ENCODE data around the gene NCOA3.
A peak's percentile ranks its signal among the peaks of the same experiment; 100 is the strongest.

The NCOA3 gene

GRCh38 chr20:47508278-47508677 lies 6.6 kb downstream of the NCOA3 start:
- Histone ChIP-seq H3K27me3 (ENCODE audit: control insufficient read depth, low read length) (no peaks in the 10 kb centered on the region), H3K9me2 (replicated peaks; ENCODE audit: control insufficient read depth, low read length) (no peaks in the 10 kb centered on the region), H3K79me2 (ENCODE audit: control insufficient read depth, low read length) (peaks cover 100% of the 10 kb centered on the region), H3K36me3 (ENCODE audit: control insufficient read depth, low read length) (peaks cover 90% of the 10 kb centered on the region), H3K27ac (ENCODE audit: low read depth, low read length) (peak overlapping the region; percentile 80), H3K4me2 (ENCODE audit: low read length) (peak overlapping the region; percentile 64), H3F3A (ENCODE audit: control insufficient read depth, insufficient read depth) (peaks cover 25% of the 10 kb centered on the region), H3K9me3 (ENCODE audit: control insufficient read depth, insufficient read depth, low read length) (no peaks in the 10 kb centered on the region), H4K20me1 (ENCODE audit: control insufficient read depth, insufficient read depth, low read depth, low read length) (peaks cover 33% of the 10 kb centered on the region; the same call in 1 of the 2 replicates), H3K4me1 (ENCODE audit: control insufficient read depth, low read length) (peaks cover 80% of the 10 kb centered on the region), H3K4me3 (ENCODE audit: low read length) (peak overlapping the region; percentile 84)
- no peak for TF ChIP-seq EZH2phosphoT487 (IDR thresholded peaks at IDR 0.05; ENCODE audit: borderline replicate concordance, low read length)
- TF ChIP-seq, protein P1, sequence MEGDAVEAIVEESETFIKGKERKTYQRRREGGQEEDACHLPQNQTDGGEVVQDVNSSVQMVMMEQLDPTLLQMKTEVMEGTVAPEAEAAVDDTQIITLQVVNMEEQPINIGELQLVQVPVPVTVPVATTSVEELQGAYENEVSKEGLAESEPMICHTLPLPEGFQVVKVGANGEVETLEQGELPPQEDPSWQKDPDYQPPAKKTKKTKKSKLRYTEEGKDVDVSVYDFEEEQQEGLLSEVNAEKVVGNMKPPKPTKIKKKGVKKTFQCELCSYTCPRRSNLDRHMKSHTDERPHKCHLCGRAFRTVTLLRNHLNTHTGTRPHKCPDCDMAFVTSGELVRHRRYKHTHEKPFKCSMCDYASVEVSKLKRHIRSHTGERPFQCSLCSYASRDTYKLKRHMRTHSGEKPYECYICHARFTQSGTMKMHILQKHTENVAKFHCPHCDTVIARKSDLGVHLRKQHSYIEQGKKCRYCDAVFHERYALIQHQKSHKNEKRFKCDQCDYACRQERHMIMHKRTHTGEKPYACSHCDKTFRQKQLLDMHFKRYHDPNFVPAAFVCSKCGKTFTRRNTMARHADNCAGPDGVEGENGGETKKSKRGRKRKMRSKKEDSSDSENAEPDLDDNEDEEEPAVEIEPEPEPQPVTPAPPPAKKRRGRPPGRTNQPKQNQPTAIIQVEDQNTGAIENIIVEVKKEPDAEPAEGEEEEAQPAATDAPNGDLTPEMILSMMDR (IDR thresholded peaks at IDR 0.05; ENCODE audit: low read depth, low read length, poor library complexity, severe bottlenecking) = no peak

GRCh38 chr20:47509104-47509661 lies 7.5 kb downstream of the NCOA3 start:
- no peaks in the 10 kb centered on the region for H3K9me3 ChIP-seq (ENCODE audit: control insufficient read depth, insufficient read depth, low read length)
- peak overlapping the region; percentile 64 for H3K4me2 ChIP-seq (ENCODE audit: low read length)
- H4K20me1 ChIP-seq (ENCODE audit: control insufficient read depth, insufficient read depth, low read depth, low read length) = peaks cover 27% of the 10 kb centered on the region; the same call in 1 of the 2 replicates
- peaks cover 27% of the 10 kb centered on the region for H3F3A ChIP-seq (ENCODE audit: control insufficient read depth, insufficient read depth)
- no peaks in the 10 kb centered on the region for H3K9me2 ChIP-seq (replicated peaks; ENCODE audit: control insufficient read depth, low read length)
- no peaks in the 10 kb centered on the region for H3K27me3 ChIP-seq (ENCODE audit: control insufficient read depth, low read length)
- H3K4me1 ChIP-seq (ENCODE audit: control insufficient read depth, low read length) = peaks cover 88% of the 10 kb centered on the region
- H3K4me3 ChIP-seq (ENCODE audit: low read length) = peak overlapping the region; percentile 84
- peaks cover 89% of the 10 kb centered on the region for H3K36me3 ChIP-seq (ENCODE audit: control insufficient read depth, low read length)
- H3K27ac ChIP-seq (ENCODE audit: low read depth, low read length) = peak overlapping the region; percentile 80
- peaks cover 100% of the 10 kb centered on the region for H3K79me2 ChIP-seq (ENCODE audit: control insufficient read depth, low read length)
- TF ChIP-seq, protein P1 (IDR thresholded peaks at IDR 0.05; ENCODE audit: low read depth, low read length, poor library complexity, severe bottlenecking) = no peak
- no peak for TF ChIP-seq EZH2phosphoT487 (IDR thresholded peaks at IDR 0.05; ENCODE audit: borderline replicate concordance, low read length)

DNA sequence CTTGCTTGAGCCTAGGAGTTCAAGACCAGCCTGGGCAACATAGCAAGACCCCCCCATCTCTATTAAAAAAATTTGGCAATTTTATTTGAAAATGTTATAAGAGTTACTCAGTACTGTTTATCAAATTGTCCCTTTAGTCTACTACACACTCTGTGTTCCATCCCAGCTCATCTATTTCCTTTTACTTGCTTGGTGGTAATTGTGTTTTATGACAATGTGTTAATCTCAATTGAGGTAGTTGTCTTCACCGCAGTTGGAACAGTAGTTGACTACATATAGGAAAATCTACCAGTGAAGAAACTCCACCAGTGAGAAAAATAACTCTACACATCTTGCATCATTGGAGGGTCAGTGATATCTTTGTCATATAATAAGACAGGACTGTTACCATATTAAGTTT lies 8.0 kb downstream of the NCOA3 start:
- Histone ChIP-seq H3K27me3 (ENCODE audit: control insufficient read depth, low read length) (no peaks in the 10 kb centered on the region), H3K36me3 (ENCODE audit: control insufficient read depth, low read length) (peaks cover 90% of the 10 kb centered on the region), H4K20me1 (ENCODE audit: control insufficient read depth, insufficient read depth, low read depth, low read length) (peaks cover 27% of the 10 kb centered on the region; the same call in 1 of the 2 replicates), H3K27ac (ENCODE audit: low read depth, low read length) (peak overlapping the region; percentile 80), H3K4me2 (ENCODE audit: low read length) (peak overlapping the region; percentile 64), H3K4me1 (ENCODE audit: control insufficient read depth, low read length) (peaks cover 93% of the 10 kb centered on the region), H3K4me3 (ENCODE audit: low read length) (peak overlapping the region; percentile 84; the same call in 1 of the 2 replicates), H3K9me3 (ENCODE audit: control insufficient read depth, insufficient read depth, low read length) (no peaks in the 10 kb centered on the region), H3K9me2 (replicated peaks; ENCODE audit: control insufficient read depth, low read length) (no peaks in the 10 kb centered on the region), H3F3A (ENCODE audit: control insufficient read depth, insufficient read depth) (peaks cover 30% of the 10 kb centered on the region), H3K79me2 (ENCODE audit: control insufficient read depth, low read length) (peaks cover 100% of the 10 kb centered on the region)
- TF ChIP-seq EZH2phosphoT487 (IDR thresholded peaks at IDR 0.05; ENCODE audit: borderline replicate concordance, low read length) = no peak
- TF ChIP-seq, protein P1 (IDR thresholded peaks at IDR 0.05; ENCODE audit: low read depth, low read length, poor library complexity, severe bottlenecking) = no peak
